Kidney (tissue), 14 donors: ENCODE results near the gene FAM120B. TPM values are rescaled to one million over a fixed set of nuclear protein-coding genes. Genes with fewer than 3 reads are reported as not detected.

Source experiments
- DNase-seq, 5 donors: peaks; one replicate each; pipeline ENCODE4 v3.0.0-alpha.2; 2013 to 2020
- FAIRE-seq: peaks from 2 replicates; lab custom pipeline; 2012; peaks lifted over from hg19 to GRCh38; lab: Jason Lieb, UNC
- H3K27ac ChIP-seq, 2 donors: one replicate each; pipeline ENCODE4 v1.7.0; 2013; ENCODE audit warnings: low read depth in 2 of 2, low read length in 2 of 2, inconsistent platforms in 1 of 2
- H3K27me3 ChIP-seq: one replicate; pipeline ENCODE4 v1.7.1; 2013; ENCODE audit warnings: low read length, inconsistent platforms; ENCODE audit not compliant: control insufficient read depth, insufficient read depth
- H3K36me3 ChIP-seq, 3 donors: one replicate each; pipeline versions ENCODE4 v1.7.0 to v1.7.1; 2013; ENCODE audit warnings: low read length in 3 of 3, control low read depth in 1 of 3, inconsistent platforms in 1 of 3; ENCODE audit not compliant: insufficient read depth in 3 of 3, control insufficient read depth in 2 of 3
- H3K4me1 ChIP-seq, 3 donors: one replicate each; pipeline versions ENCODE4 v1.7.0 to v1.7.1; 2013; ENCODE audit warnings: low read length in 3 of 3, inconsistent platforms in 1 of 3, low read depth in 1 of 3; ENCODE audit not compliant: control insufficient read depth in 2 of 3, insufficient read depth in 2 of 3
- H3K4me3 ChIP-seq, 3 donors: one replicate each; pipeline versions ENCODE4 v1.7.0 to v1.8.1; 2013; ENCODE audit warnings: low read length in 3 of 3, control low read depth in 1 of 3, inconsistent platforms in 1 of 3
- H3K9ac ChIP-seq, 3 donors: one replicate each; pipeline versions ENCODE4 v1.7.0 to v1.7.1; 2013; ENCODE audit warnings: low read length in 3 of 3, control low read depth in 1 of 3, inconsistent platforms in 1 of 3
- H3K9me3 ChIP-seq, 3 donors: one replicate each; pipeline versions ENCODE4 v1.7.0 to v1.7.1; 2013; ENCODE audit warnings: low read length in 3 of 3, control low read depth in 1 of 3, inconsistent platforms in 1 of 3; ENCODE audit not compliant: control insufficient read depth in 2 of 3, insufficient read depth in 1 of 3
- CTCF ChIP-seq: IDR thresholded peaks from 3 replicates; pipeline ENCODE4 v1.5.1; 2012; ENCODE audit warnings: mild to moderate bottlenecking, moderate library complexity, borderline replicate concordance; ENCODE audit not compliant: insufficient read depth; ENCODE audit errors: extremely low read depth
- intact Hi-C: fragments of 100-400 bp; cut with DNase I; formaldehyde crosslinking; loops from one replicate; pipeline ENCODE4 v1.11.1; 2022
- polyA plus RNA-seq: library from polyadenylated mRNA; stranded (reverse); fragments of 350-450 nt; fragmentation: Illumina TruSeq; extraction: RNeasy Lipid Tissue Mini Kit (QIAGEN cat#74804); gene quantifications from one replicate; pipeline ENCODE4 v1.2.3, GENCODE V29; 2014; ENCODE audit warnings: low read depth, low replicate concordance; ENCODE audit not compliant: insufficient read depth
- total RNA-seq: library from RNA; stranded (reverse); fragmentation: NEBNext Ultra II Directional; extraction: Animal tissue kit (Norgen Biotek cat#: 25700); gene quantifications from one replicate; pipeline ENCODE4 v1.2.1, GENCODE V29; 2021
- donor health status: control.
- donor health status: control.
- donor health status: control.
- donor health status: control.
- donor health status: control.
- donor health status: DM: yes; HTN: yes; CAD: no.
- donor health status: Normal renal cell carcinoma (clear cell type).

The FAM120B gene
- total and polyA plus RNA-seq, 2 donors from 2014 or later = 16.5 to 34.8 TPM

GRCh38 chr6:170417881-170418280 lies 111.3 kb downstream of the FAM120B start:
- Histone ChIP-seq H3K9me3 (no peaks in the 10 kb centered on the region), H3K36me3 (no peaks in the 10 kb centered on the region), H3K27me3 (no peaks in the 10 kb centered on the region), H3K27ac (no peak overlapping the region), H3K9ac (no peak overlapping the region), H3K4me3 (no peak overlapping the region), H3K4me1 (no peaks in the 10 kb centered on the region)
- intact Hi-C loops = no loop called here
- TF ChIP-seq CTCF = no peak
- FAIRE-seq (no peak), DNase-seq (no peak)

- TF ChIP-seq CTCF = no peak
- Histone ChIP-seq H3K9me3 (no peaks in the 10 kb centered on the region), H3K27me3 (no peaks in the 10 kb centered on the region), H3K36me3 (no peaks in the 10 kb centered on the region), H3K27ac (no peak overlapping the region), H3K9ac (no peak overlapping the region), H3K4me3 (no peak overlapping the region), H3K4me1 (no peaks in the 10 kb centered on the region)
- DNase-seq (no peak), FAIRE-seq (no peak)
- intact Hi-C loops = no loop called here
Measured at GRCh38 chr6:170420283-170420682, 113.7 kb downstream of the FAM120B start.

- no peak overlapping the region for H3K9ac ChIP-seq
- H3K4me1 ChIP-seq = no peaks in the 10 kb centered on the region
- H3K27ac ChIP-seq = no peak overlapping the region
- intact Hi-C loops = no loop called here
- H3K36me3 ChIP-seq = no peaks in the 10 kb centered on the region
- TF ChIP-seq CTCF = no peak
- FAIRE-seq = no peak
- H3K9me3 ChIP-seq = no peaks in the 10 kb centered on the region
- no peak overlapping the region for H3K4me3 ChIP-seq
- no peak for DNase-seq
- no peaks in the 10 kb centered on the region for H3K27me3 ChIP-seq
Measured at GRCh38 chr6:170420791-170421776, 114.5 kb downstream of the FAM120B start.
